GM19193 (cell line): ENCODE measurements around the gene DOCK4.

Experiments used
- POLR2A ChIP-seq: IDR thresholded peaks from 4 replicates; pipeline ENCODE4 v1.6.1; 2011; ENCODE audit not compliant: insufficient read depth, insufficient read length; ENCODE audit errors: extremely low read depth

Gene DOCK4

GRCh38 chr7:111918461-111918860 is 287.7 kb downstream of the DOCK4 start:
- no peak for TF ChIP-seq POLR2A

GRCh38 chr7:111914291-111914690 is 291.9 kb downstream of the DOCK4 start:
- no peak for TF ChIP-seq POLR2A

GRCh38 chr7:111911166-111911961 is 294.8 kb downstream of the DOCK4 start:
- no peak for TF ChIP-seq POLR2A

- TF ChIP-seq POLR2A = no peak
These were observed 295.5 kb downstream of the DOCK4 start for GRCh38 chr7:111910656-111911055.

- no peak for TF ChIP-seq POLR2A
These were observed 302.4 kb downstream of the DOCK4 start for GRCh38 chr7:111903797-111904196.

GRCh38 chr7:111903016-111903415 is 303.2 kb downstream of the DOCK4 start:
- TF ChIP-seq POLR2A = no peak

- no peak for TF ChIP-seq POLR2A
These were observed 305.9 kb downstream of the DOCK4 start for GRCh38 chr7:111900283-111900682.

- TF ChIP-seq POLR2A = no peak
These were observed 311.1 kb downstream of the DOCK4 start for GRCh38 chr7:111895049-111895448.

- TF ChIP-seq POLR2A = no peak
These were observed 311.7 kb downstream of the DOCK4 start for GRCh38 chr7:111894518-111894917.

GRCh38 chr7:111893190-111893589 is 313.0 kb downstream of the DOCK4 start:
- no peak for TF ChIP-seq POLR2A

- TF ChIP-seq POLR2A = no peak
These were observed 313.6 kb downstream of the DOCK4 start for GRCh38 chr7:111892588-111892987.

- no peak for TF ChIP-seq POLR2A
These were observed 318.5 kb downstream of the DOCK4 start for GRCh38 chr7:111887734-111888133.

GRCh38 chr7:111886233-111886632 is 320.0 kb downstream of the DOCK4 start:
- no peak for TF ChIP-seq POLR2A

GRCh38 chr7:111883241-111883640 is 323.0 kb downstream of the DOCK4 start:
- no peak for TF ChIP-seq POLR2A

GRCh38 chr7:111878785-111879184 is 327.4 kb downstream of the DOCK4 start:
- no peak for TF ChIP-seq POLR2A

- TF ChIP-seq POLR2A = no peak
These were observed 328.3 kb downstream of the DOCK4 start for GRCh38 chr7:111877931-111878330.
